IMR-90 (cell line): Measurements from ENCODE around the gene CUL9. TPM values are rescaled to one million over a fixed set of nuclear protein-coding genes. Genes with fewer than 3 reads are reported as not detected.

ENCODE experiments used
- CHD1 ChIP-seq: IDR thresholded peaks from 2 replicates; pipeline ENCODE4 v1.6.1; 2012; ENCODE audit warnings: low read depth, low read length, improper control_type of control experiment
- MAZ ChIP-seq: IDR thresholded peaks from 2 replicates; pipeline ENCODE4 v1.6.1; 2012; ENCODE audit warnings: low read depth, mild to moderate bottlenecking, low read length, improper control_type of control experiment, moderate library complexity, borderline replicate concordance
- POLR2A ChIP-seq: IDR thresholded peaks from 2 replicates; pipeline ENCODE4 v1.6.1; 2012; ENCODE audit warnings: mild to moderate bottlenecking, low read depth, low read length
- polyA plus RNA-seq, 3 experiments: library from polyadenylated mRNA; depleted of rRNA; stranded (reverse); fragments of >200 nt; gene quantifications; 2 replicates each; pipeline ENCODE4 v1.2.3, GENCODE V29; 2012; ENCODE audit warnings: low replicate concordance in 1 of 3
- total RNA-seq: library from RNA; depleted of rRNA; stranded (reverse); fragments of >200 nt; gene quantifications from 2 replicates; pipeline ENCODE4 v1.2.3, GENCODE V29; 2012
- TF ChIP-seq, protein P1 (sequence below): fragments of 150-350 bp; IDR thresholded peaks from 2 replicates; pipeline ENCODE4 v1.6.1; 2016; ENCODE audit warnings: low read depth, mild to moderate bottlenecking, low read length, moderate library complexity, borderline replicate concordance

The CUL9 gene
- total and polyA plus RNA-seq, 2 of the 4 experiments (the other 2 are of a cell fraction) = 7.7 to 19.5 TPM

DNA sequence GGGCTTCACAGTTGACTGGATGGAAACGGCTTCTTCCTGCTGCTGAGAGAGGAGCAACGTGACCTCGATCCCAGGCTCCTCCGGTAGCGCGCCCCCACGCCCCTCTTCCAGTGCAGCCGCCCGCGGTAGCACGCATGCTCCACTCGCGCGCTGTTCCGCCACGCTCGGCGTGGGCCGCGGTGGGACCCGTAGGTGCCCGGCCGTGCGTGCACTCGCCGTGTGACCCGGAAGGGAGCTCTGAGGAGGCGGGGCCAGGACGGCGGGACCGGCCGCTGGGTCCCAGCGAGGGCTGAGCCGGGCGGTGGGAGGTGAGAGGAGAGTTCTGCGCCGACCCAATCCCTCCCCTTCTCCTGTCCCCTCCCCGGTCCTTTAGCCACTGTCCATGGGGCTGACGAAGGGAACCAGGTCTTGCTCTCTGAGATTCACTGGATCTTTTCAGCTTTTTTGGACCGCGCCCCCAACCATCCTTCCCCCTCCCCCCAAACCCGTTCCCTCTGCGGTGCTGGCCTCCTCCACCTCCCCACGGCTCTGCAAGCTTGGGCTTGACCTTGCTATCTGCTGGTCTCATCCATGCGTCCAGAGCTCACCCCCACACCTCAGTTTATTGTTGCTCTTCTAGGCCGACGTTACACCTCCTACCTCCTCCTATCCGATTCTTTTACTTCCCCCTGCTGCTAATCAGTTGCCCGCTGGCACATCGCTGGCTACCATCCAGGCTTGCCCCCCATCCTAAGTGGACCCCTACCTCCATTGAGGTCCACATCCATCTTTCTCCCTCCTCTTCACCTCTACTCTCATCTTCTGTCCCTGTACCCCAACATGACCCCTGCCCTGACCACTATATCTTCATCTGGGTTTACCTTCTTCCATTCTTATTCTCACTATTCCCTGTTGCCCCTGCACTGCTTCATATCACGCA lies at the start of gene CUL9 (continued):
- TF ChIP-seq CHD1 (no peak), POLR2A (peak; percentile 37; the same call in 1 of the 2 replicates), MAZ (peak; percentile 54; the same call in 1 of the 2 replicates)
- TF ChIP-seq, protein P1, sequence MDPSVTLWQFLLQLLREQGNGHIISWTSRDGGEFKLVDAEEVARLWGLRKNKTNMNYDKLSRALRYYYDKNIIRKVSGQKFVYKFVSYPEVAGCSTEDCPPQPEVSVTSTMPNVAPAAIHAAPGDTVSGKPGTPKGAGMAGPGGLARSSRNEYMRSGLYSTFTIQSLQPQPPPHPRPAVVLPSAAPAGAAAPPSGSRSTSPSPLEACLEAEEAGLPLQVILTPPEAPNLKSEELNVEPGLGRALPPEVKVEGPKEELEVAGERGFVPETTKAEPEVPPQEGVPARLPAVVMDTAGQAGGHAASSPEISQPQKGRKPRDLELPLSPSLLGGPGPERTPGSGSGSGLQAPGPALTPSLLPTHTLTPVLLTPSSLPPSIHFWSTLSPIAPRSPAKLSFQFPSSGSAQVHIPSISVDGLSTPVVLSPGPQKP = no peak
